GM19397 (cell line): ENCODE data around the gene TRIP4.
A peak's percentile ranks its signal among the peaks of the same experiment; 100 is the strongest.

ENCODE experiments used
- ATAC-seq: cut with Tn5 transposase; IDR thresholded peaks from one replicate; pipeline ENCODE4 v1.9.1; 2021; ENCODE audit warnings: mild to moderate bottlenecking, moderate library complexity; ENCODE audit not compliant: unreplicated experiment

Gene TRIP4

DNA sequence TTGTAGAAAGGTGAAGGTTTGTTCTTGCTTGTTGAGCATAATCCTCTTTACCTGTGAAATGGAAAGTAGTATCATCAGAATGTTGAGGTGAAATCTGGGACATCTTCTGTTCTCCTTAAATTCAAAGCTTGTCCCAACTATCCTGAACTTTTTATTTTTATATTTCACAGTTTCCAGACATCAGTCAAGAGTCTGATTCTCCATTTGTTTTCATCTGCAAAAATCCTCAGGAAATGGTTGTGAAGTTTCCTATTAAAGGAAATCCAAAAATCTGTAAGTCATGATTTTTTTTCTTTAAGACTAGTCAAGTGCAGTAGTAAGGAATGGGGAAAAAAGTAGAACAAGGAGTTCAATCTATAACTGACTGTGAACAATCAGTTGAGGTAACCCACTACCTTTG lies 57.2 kb downstream of the TRIP4 start:
- no peak for ATAC-seq

GRCh38 chr15:64447536-64448315 lies 60.1 kb downstream of the TRIP4 start:
- no peak for ATAC-seq

GRCh38 chr15:64452988-64453688 lies 65.5 kb downstream of the TRIP4 start:
- ATAC-seq: no peak

GRCh38 chr15:64453689-64454037 lies 66.0 kb downstream of the TRIP4 start:
- ATAC-seq: no peak

DNA sequence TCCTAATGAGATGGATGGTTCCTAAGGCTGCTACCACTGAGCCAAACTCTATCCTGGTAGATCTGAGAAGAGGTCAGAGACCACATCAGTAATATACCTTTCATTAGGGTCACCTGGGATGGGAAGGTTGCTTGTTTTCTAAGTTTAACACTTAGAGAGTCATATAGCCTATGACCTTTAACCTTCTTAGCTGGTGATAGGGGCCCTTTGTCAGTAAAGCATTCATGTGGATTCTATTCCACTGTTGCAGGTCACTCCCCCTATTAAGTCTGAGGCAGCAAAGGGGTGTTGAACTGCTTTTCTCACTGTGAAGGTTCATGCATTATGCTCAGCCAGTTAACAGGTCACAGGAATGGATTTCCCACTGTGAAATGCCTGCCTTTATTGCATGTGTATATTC lies 66.6 kb downstream of the TRIP4 start:
- no peak for ATAC-seq

- no peak for ATAC-seq
Observed at GRCh38 chr15:64455961-64456371, 68.3 kb downstream of the TRIP4 start.

DNA sequence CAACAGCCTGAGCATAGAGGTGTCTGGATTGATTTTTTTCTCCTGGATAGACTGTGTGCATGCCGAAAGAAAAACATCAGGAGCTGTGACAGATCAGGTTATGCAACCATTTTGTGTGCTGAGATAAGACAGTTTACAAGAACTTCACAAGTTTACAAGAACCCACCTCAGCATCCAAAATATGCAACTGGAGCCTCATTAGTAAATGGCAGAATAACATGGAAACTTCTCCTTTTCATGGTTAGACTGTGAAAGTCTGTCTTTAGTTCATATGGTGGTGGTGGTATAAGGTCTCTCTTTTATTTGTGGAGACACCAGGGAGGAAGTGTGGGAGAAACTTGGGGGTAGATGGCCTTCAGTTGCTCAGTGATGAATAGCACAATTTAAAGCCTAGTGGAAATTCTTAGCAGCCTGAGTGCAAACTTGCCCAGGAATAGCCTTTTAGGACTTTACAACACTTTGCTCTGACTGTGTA lies 69.0 kb downstream of the TRIP4 start:
- ATAC-seq: no peak

GRCh38 chr15:64459066-64459781 lies 71.6 kb downstream of the TRIP4 start:
- ATAC-seq: no peak

GRCh38 chr15:64460206-64460723 lies 72.6 kb downstream of the TRIP4 start, which contains the start of gene ZNF609:
ZNF609 (plus strand) TSS chr15:64460578; CDS start chr15:64499420, 38,842 bp downstream.
- peak; percentile 59 for ATAC-seq

GRCh38 chr15:64460724-64461720 lies 73.4 kb downstream of the TRIP4 start:
- peak; percentile 21 for ATAC-seq

- ATAC-seq: no peak
Observed at GRCh38 chr15:64461721-64462162, 74.1 kb downstream of the TRIP4 start.

GRCh38 chr15:64462492-64462891 lies 74.9 kb downstream of the TRIP4 start:
- ATAC-seq: no peak

GRCh38 chr15:64464276-64465005 lies 76.8 kb downstream of the TRIP4 start:
- no peak for ATAC-seq

- ATAC-seq: no peak
Observed at GRCh38 chr15:64466408-64467141, 78.9 kb downstream of the TRIP4 start.

DNA sequence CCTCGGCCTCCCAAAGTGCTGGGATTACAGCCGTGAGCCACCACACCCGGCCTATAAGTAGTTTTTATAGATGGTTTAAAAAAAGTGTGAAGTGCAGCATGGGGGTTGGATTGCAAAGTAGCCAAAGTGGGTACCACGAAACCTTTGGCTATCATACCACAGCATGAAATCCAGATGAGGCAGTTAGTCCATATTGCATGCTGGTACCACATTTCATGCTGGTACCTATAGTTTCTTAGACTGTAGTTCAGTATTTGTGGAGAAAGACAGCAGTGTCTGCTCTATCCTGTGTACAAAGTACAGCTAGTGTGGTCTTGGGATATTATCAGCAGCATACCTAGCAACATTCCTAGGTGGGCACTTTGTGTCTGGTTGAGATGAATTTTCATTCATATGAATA lies 84.5 kb downstream of the TRIP4 start:
- no peak for ATAC-seq

DNA sequence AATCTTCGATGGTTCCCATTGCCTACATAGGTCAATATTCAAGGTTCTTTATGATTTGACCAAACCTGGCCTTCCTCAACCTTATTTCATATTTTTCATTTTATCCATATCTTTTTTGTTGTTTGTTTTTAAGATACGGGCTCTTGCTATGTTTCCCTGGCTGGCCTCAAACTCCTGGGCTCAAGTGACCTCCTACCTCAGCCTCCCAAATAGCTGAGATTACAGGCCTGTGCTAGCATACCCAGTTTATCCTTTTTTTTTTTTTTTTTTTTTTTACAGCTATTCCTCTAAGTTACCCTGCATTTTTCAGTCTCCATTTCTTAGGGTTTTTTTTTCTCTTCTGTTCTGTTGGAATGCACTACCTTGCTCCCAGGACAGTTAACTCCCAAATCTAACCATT lies 87.2 kb downstream of the TRIP4 start:
- ATAC-seq: no peak

DNA sequence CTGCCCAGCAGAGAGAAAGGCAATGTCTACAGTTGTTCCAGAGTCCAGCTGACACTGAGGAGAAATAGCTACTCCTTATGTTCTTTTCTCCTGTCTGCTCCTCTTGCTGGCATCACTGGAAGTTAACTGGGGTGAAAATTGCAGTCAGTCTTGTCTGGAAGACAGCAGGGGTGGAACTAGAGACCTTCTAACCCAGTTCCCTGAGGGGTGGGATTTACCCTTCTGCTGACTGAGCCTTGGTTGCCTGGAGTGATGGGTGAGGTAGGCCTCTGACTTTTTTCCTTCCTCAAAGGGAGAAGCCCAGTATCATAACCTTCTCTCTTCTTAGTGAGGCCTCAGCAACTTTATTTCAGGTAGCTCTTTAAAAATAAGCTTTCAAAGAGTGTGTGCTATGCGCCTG lies 88.9 kb downstream of the TRIP4 start:
- no peak for ATAC-seq

GRCh38 chr15:64478863-64479262 lies 91.2 kb downstream of the TRIP4 start:
- ATAC-seq: no peak

GRCh38 chr15:64480891-64481290 lies 93.3 kb downstream of the TRIP4 start:
- ATAC-seq: no peak
